Tibial nerve (tissue), 4 donors: Measurements from ENCODE around the gene AOPEP.

Experiments used
- CTCF ChIP-seq, 5 experiments: fragments of 200-600 bp in 3 of 5; fragments of 450-650 bp in 2 of 5; sonication (generic) in 3 of 5; IDR thresholded peaks; one replicate each; pipeline ENCODE4 v1.5.1; 2016 to 2019; ENCODE audit warnings: antibody characterized with exemption in 5 of 5, mild to moderate bottlenecking in 3 of 5, moderate library complexity in 2 of 5
- EP300 ChIP-seq, 2 donors: sonication (generic); formaldehyde crosslinking; IDR thresholded peaks; one replicate each; pipeline ENCODE4 v1.6.1; 2017; ENCODE audit warnings: antibody characterized with exemption in 2 of 2, mild to moderate bottlenecking in 1 of 2
- POLR2A ChIP-seq, 2 donors: fragments of 450-650 bp; IDR thresholded peaks; one replicate each; pipeline ENCODE4 v1.6.1; 2017; ENCODE audit warnings: antibody characterized with exemption in 2 of 2, mild to moderate bottlenecking in 2 of 2, moderate library complexity in 2 of 2

GRCh38 chr9:94796687-94797086 is 70.2 kb downstream of the AOPEP start:
- no peak for TF ChIP-seq CTCF (IDR thresholded peaks at IDR 0.05)
- TF ChIP-seq EP300 (IDR thresholded peaks at IDR 0.05), result no peak
- no peak for TF ChIP-seq POLR2A (IDR thresholded peaks at IDR 0.05)
